ENCODE data around the gene NFE2L2. TPM values are rescaled to one million over a fixed set of nuclear protein-coding genes. Genes with fewer than 3 reads are reported as not detected.

NFE2L2 gene
- total and polyA plus RNA-seq, 9 of the 15 experiments (the other 6 are each of a cell fraction or from before 2014, with no cell fraction given), result 29.3 to 120 (median 59.3) TPM

DNA sequence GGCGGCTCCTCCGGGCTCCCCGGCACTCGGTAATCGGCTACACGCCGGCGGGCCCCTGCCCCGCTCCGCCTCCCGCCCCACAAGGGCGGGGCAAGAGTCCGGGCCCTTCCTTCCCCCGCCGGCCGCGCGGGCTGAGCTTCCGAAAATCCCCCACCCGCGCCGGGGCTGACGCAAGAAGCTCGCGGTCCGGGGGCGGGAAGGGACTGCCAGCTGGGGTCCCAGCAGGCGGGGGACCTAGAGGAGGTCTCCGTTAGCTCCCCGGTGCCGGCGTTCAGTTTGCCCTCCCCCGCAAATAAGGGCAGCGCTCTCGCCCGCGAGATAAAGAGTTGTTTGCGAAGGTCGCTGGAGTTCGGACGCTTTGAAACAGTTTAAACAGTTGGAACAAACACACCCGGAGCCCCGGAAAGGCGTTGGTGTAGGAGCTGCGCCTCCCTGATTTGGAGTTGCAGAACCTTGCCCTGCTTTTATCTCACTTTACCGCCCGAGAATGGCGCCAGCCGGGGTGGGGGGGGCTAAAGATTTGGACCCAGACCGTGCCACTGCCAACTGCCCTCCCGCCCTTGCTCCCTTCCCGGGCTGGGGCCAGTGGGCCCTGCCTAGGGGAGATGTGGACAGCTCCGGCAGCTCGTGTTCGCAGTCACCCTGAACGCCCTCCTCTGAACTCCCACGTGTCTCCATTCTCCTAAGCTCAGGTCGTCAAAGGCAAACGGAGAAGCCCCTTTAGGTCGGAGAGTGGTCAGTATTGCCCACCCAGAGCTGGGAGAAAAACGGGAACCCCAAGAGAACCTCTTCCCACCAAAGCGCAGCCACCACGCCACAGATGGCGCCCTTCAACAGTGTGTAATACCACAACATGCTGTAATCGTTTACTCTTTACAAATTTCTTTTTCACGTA lies at the start of gene NFE2L2 (continued):
- TF ChIP-seq, protein P1, sequence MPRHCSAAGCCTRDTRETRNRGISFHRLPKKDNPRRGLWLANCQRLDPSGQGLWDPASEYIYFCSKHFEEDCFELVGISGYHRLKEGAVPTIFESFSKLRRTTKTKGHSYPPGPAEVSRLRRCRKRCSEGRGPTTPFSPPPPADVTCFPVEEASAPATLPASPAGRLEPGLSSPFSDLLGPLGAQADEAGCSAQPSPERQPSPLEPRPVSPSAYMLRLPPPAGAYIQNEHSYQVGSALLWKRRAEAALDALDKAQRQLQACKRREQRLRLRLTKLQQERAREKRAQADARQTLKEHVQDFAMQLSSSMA (CRISPR knock-in tag; IDR thresholded peaks at IDR 0.05), result peak; percentile 72; the same call in 1 of the 2 replicates
- TF ChIP-seq NFATC3 (IDR thresholded peaks at IDR 0.05) (no peak), ZNF668 (CRISPR knock-in tag; IDR thresholded peaks at IDR 0.05) (peak; percentile 66; the same call in 1 of the 2 replicates), KLF13 (tag; IDR thresholded peaks at IDR 0.05; ENCODE audit: borderline replicate concordance, low read depth) (peak; percentile 86; the same call in 1 of the 2 replicates), STAT5A (IDR thresholded peaks at IDR 0.05; ENCODE audit: borderline replicate concordance, low read length) (peak; percentile 64; the same call in 1 of the 2 replicates), SMARCC2 (IDR thresholded peaks at IDR 0.05; ENCODE audit: low read depth) (peak; percentile 79), ZNF282 (CRISPR knock-in tag; IDR thresholded peaks at IDR 0.05) (peak; percentile 7; the same call in 1 of the 2 replicates), ZNF766 (CRISPR knock-in tag; conservative IDR thresholded peaks at IDR 0.05) (peak; percentile 88; the same call in 1 of the 2 replicates), HNRNPLL (IDR thresholded peaks at IDR 0.05; ENCODE audit: low read depth, low read length, poor library complexity, severe bottlenecking) (peak; percentile 83), HOXB6 (CRISPR knock-in tag; IDR thresholded peaks at IDR 0.05; ENCODE audit: borderline replicate concordance) (no peak), ZNF3 (CRISPR knock-in tag; IDR thresholded peaks at IDR 0.05) (no peak), GABPA (tag; conservative IDR thresholded peaks at IDR 0.05; ENCODE audit: low read depth) (peak; percentile 68), PML (IDR thresholded peaks at IDR 0.05; ENCODE audit: low read length) (peak; percentile 74; the same call in 1 of the 2 replicates), FUS (optimal IDR thresholded peaks at IDR 0.05; ENCODE audit: low read depth, low read length) (no peak), ZNF143 (CRISPR knock-in tag; IDR thresholded peaks at IDR 0.05) (no peak), STAT5B (CRISPR knock-in tag; IDR thresholded peaks at IDR 0.05) (no peak), RBFOX2 (IDR thresholded peaks at IDR 0.05; ENCODE audit: low read depth, low read length) (peak; percentile 87)
- TF ChIP-seq, protein P2, sequence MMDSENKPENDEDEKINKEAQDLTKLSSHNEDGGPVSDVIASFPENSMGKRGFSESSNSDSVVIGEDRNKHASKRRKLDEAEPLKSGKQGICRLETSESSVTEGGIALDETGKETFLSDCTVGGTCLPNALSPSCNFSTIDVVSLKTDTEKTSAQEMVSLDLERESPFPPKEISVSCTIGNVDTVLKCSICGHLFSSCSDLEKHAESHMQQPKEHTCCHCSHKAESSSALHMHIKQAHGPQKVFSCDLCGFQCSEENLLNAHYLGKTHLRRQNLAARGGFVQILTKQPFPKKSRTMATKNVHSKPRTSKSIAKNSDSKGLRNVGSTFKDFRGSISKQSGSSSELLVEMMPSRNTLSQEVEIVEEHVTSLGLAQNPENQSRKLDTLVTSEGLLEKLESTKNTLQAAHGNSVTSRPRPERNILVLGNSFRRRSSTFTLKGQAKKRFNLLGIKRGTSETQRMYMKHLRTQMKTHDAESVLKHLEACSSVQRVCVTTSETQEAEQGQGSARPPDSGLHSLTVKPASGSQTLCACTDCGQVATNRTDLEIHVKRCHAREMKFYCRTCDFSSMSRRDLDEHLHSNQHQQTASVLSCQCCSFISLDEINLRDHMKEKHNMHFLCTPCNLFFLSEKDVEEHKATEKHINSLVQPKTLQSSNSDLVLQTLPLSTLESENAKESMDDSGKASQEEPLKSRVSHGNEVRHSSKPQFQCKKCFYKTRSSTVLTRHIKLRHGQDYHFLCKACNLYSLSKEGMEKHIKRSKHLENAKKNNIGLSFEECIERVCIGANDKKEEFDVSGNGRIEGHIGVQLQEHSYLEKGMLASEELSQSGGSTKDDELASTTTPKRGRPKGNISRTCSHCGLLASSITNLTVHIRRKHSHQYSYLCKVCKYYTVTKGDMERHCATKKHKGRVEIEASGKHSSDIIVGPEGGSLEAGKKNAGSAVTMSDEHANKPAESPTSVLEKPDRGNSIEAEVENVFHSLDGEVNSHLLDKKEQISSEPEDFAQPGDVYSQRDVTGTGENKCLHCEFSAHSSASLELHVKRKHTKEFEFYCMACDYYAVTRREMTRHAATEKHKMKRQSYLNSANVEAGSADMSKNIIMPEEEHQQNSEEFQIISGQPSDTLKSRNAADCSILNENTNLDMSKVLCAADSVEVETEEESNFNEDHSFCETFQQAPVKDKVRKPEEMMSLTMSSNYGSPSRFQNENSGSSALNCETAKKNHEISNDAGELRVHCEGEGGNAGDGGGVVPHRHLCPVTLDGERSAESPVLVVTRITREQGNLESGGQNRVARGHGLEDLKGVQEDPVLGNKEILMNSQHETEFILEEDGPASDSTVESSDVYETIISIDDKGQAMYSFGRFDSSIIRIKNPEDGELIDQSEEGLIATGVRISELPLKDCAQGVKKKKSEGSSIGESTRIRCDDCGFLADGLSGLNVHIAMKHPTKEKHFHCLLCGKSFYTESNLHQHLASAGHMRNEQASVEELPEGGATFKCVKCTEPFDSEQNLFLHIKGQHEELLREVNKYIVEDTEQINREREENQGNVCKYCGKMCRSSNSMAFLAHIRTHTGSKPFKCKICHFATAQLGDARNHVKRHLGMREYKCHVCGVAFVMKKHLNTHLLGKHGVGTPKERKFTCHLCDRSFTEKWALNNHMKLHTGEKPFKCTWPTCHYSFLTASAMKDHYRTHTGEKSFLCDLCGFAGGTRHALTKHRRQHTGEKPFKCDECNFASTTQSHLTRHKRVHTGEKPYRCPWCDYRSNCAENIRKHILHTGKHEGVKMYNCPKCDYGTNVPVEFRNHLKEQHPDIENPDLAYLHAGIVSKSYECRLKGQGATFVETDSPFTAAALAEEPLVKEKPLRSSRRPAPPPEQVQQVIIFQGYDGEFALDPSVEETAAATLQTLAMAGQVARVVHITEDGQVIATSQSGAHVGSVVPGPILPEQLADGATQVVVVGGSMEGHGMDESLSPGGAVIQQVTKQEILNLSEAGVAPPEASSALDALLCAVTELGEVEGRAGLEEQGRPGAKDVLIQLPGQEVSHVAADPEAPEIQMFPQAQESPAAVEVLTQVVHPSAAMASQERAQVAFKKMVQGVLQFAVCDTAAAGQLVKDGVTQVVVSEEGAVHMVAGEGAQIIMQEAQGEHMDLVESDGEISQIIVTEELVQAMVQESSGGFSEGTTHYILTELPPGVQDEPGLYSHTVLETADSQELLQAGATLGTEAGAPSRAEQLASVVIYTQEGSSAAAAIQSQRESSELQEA (IDR thresholded peaks at IDR 0.05; ENCODE audit: low read depth), result no peak

Data from K562 (cell line).